GM12892 (cell line): ENCODE measurements around the gene ECPAS.

Source experiments
- POLR2A ChIP-seq: IDR thresholded peaks from 2 replicates; pipeline ENCODE4 v1.6.1; 2011; ENCODE audit warnings: low read depth, low read length, control low read depth
- TAF1 ChIP-seq: IDR thresholded peaks from 2 replicates; pipeline ENCODE4 v1.6.1; 2011; ENCODE audit warnings: low read depth, mild to moderate bottlenecking, control low read depth, low read length, borderline replicate concordance

DNA sequence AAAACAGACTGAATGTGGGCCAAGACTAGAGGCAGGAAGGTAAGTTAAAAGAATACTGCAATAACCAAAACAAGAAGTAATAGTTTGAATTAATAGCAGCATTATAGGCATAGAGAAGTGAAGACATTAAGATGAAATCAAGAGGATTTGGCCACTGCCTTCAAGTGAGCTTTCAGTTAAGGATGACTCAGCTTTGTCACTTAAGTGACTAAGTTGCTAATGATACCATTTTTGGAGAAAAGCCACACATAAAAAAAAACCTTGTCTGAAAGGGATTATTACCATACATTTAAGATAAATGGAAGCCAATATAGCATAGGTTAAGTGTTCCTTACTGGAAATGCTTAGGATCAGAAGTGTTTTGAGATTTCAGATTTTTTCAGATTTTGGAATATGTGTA lies 57.0 kb downstream of the ECPAS start:
- TF ChIP-seq POLR2A = no peak
- TF ChIP-seq TAF1 = no peak
